ENCODE measurements around the gene PTPRM. TPM values are rescaled to one million over a fixed set of nuclear protein-coding genes. Genes with fewer than 3 reads are reported as not detected.

The PTPRM gene
- total RNA-seq, 1 donor from 2014 or later: 71.3 TPM

- Mint-ChIP-seq H3K27me3 (ENCODE audit: low read depth) (peaks cover 2% of the 10 kb centered on the region), H3K4me3 (no peak overlapping the region), H3K4me1 (peaks cover 10% of the 10 kb centered on the region), H3K36me3 (no peaks in the 10 kb centered on the region), H3K27ac (no peak overlapping the region), H3K9me3 (no peaks in the 10 kb centered on the region)
- no peak for DNase-seq (ENCODE audit: low spot score in 2 of 2, unreplicated experiment in 2 of 2)
- TF ChIP-seq CTCF (IDR thresholded peaks at IDR 0.05; ENCODE audit: unreplicated experiment): no peak
Measured at GRCh38 chr18:7559709-7560319, 7.3 kb upstream of the PTPRM start.

GRCh38 chr18:7561909-7562460 lies 5.1 kb upstream of the PTPRM start:
- Mint-ChIP-seq H3K27me3 (ENCODE audit: low read depth) (peaks cover 6% of the 10 kb centered on the region), H3K36me3 (no peaks in the 10 kb centered on the region), H3K9me3 (no peaks in the 10 kb centered on the region), H3K4me1 (peaks cover 23% of the 10 kb centered on the region), H3K27ac (peak overlapping the region; percentile 55), H3K4me3 (no peak overlapping the region)
- no peak for DNase-seq (ENCODE audit: low spot score in 2 of 2, unreplicated experiment in 2 of 2)
- no peak for TF ChIP-seq CTCF (IDR thresholded peaks at IDR 0.05; ENCODE audit: unreplicated experiment)

- no peak for DNase-seq (ENCODE audit: low spot score in 2 of 2, unreplicated experiment in 2 of 2)
- peak overlapping the region; percentile 55 for H3K27ac Mint-ChIP-seq
- no peaks in the 10 kb centered on the region for H3K36me3 Mint-ChIP-seq
- H3K27me3 Mint-ChIP-seq (ENCODE audit: low read depth): peaks cover 6% of the 10 kb centered on the region
- H3K4me3 Mint-ChIP-seq: no peak overlapping the region
- H3K4me1 Mint-ChIP-seq: peaks cover 23% of the 10 kb centered on the region
- no peaks in the 10 kb centered on the region for H3K9me3 Mint-ChIP-seq
- no peak for TF ChIP-seq CTCF (IDR thresholded peaks at IDR 0.05; ENCODE audit: unreplicated experiment)
Measured at GRCh38 chr18:7562491-7562890, 4.6 kb upstream of the PTPRM start.

GRCh38 chr18:7565677-7566076 lies 1.4 kb upstream of the PTPRM start:
- Mint-ChIP-seq H3K27me3 (ENCODE audit: low read depth) (peaks cover 18% of the 10 kb centered on the region), H3K36me3 (peaks cover 5% of the 10 kb centered on the region), H3K4me3 (peak overlapping the region; percentile 80), H3K27ac (no peak overlapping the region), H3K9me3 (no peaks in the 10 kb centered on the region), H3K4me1 (peaks cover 33% of the 10 kb centered on the region)
- DNase-seq (ENCODE audit: low spot score in 2 of 2, unreplicated experiment in 2 of 2): no peak
- TF ChIP-seq CTCF (IDR thresholded peaks at IDR 0.05; ENCODE audit: unreplicated experiment): no peak

GRCh38 chr18:7566244-7566566 lies 911 bp upstream of the PTPRM start:
- no peak for TF ChIP-seq CTCF (IDR thresholded peaks at IDR 0.05; ENCODE audit: unreplicated experiment)
- no peak for DNase-seq (ENCODE audit: low spot score in 2 of 2, unreplicated experiment in 2 of 2)
- Mint-ChIP-seq H3K4me3 (peak overlapping the region; percentile 80), H3K27me3 (ENCODE audit: low read depth) (peaks cover 18% of the 10 kb centered on the region), H3K27ac (peak overlapping the region; percentile 91), H3K36me3 (peaks cover 5% of the 10 kb centered on the region), H3K4me1 (peaks cover 32% of the 10 kb centered on the region), H3K9me3 (no peaks in the 10 kb centered on the region)
